Prostate gland (tissue), 2 donors: ENCODE results near the gene PP2D1.

ENCODE experiments used
- POLR2A ChIP-seq: fragments of 450-650 bp; IDR thresholded peaks from one replicate; pipeline ENCODE4 v1.6.1; 2016; ENCODE audit warnings: antibody characterized with exemption, mild to moderate bottlenecking
- POLR2AphosphoS5 ChIP-seq: sonication (generic); formaldehyde crosslinking; IDR thresholded peaks from one replicate; pipeline ENCODE4 v1.6.1; 2017; ENCODE audit warnings: antibody characterized with exemption
- TF ChIP-seq, protein P1 (sequence below), 4 experiments: fragments of 200-600 bp in 2 of 4; fragments of 450-650 bp in 2 of 4; sonication (generic) in 2 of 4; IDR thresholded peaks; 1 replicate in 3 of 4; 2 replicates in 1 of 4; pipeline ENCODE4 v1.5.1; 2016 to 2019; ENCODE audit warnings: antibody characterized with exemption in 4 of 4, mild to moderate bottlenecking in 2 of 4, moderate library complexity in 2 of 4

DNA sequence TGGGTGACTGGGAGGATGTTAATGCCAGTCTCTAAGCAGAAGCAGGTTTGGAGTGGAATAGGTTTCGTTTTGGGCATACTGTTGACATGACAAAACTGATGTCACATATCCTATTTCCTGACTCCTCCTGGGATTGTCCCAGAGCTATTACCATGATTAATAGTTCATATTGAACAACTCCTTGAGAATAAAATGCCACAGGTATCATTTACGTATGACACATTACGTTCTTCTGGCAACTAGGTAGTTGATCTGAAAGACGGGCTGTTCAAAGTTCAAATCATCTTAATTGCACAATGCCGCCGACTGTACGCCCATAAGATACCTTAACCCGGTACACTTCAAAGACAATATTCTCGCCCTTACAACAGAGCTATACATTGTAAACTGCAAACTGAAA lies 66.5 kb downstream of the PP2D1 start:
- TF ChIP-seq, protein P1, sequence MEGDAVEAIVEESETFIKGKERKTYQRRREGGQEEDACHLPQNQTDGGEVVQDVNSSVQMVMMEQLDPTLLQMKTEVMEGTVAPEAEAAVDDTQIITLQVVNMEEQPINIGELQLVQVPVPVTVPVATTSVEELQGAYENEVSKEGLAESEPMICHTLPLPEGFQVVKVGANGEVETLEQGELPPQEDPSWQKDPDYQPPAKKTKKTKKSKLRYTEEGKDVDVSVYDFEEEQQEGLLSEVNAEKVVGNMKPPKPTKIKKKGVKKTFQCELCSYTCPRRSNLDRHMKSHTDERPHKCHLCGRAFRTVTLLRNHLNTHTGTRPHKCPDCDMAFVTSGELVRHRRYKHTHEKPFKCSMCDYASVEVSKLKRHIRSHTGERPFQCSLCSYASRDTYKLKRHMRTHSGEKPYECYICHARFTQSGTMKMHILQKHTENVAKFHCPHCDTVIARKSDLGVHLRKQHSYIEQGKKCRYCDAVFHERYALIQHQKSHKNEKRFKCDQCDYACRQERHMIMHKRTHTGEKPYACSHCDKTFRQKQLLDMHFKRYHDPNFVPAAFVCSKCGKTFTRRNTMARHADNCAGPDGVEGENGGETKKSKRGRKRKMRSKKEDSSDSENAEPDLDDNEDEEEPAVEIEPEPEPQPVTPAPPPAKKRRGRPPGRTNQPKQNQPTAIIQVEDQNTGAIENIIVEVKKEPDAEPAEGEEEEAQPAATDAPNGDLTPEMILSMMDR (IDR thresholded peaks at IDR 0.05), result no peak
- TF ChIP-seq POLR2AphosphoS5, result no peak
- TF ChIP-seq POLR2A, result no peak
